Fibroblast of lung (primary cell): ENCODE data around the gene EBF4. TPM values are rescaled to one million over a fixed set of nuclear protein-coding genes. Genes with fewer than 3 reads are reported as not detected.

ENCODE experiments used
- DNase-seq, 2 donors: peaks; one replicate each; pipeline versions ENCODE4 v3.0.0 to v3.0.0-alpha.2; 2010; ENCODE audit warnings: low read depth in 2 of 2
- H2AFZ ChIP-seq: 2 replicates; pipeline ENCODE4 v1.5.1; 2012; ENCODE audit warnings: low read length, control low read depth, inconsistent platforms
- H3K27ac ChIP-seq: 2 replicates; pipeline ENCODE4 v1.5.1; 2011; ENCODE audit warnings: low read length, control low read depth; ENCODE audit not compliant: insufficient read depth
- H3K27me3 ChIP-seq: 2 replicates; pipeline ENCODE4 v1.5.1; 2011; ENCODE audit warnings: mild to moderate bottlenecking, low read length; ENCODE audit not compliant: control insufficient read depth, insufficient read depth
- H3K36me3 ChIP-seq: 2 replicates; pipeline ENCODE4 v1.5.1; 2011; ENCODE audit warnings: low read length; ENCODE audit not compliant: control insufficient read depth, insufficient read depth
- H3K4me1 ChIP-seq: 2 replicates; pipeline ENCODE4 v1.5.1; 2011; ENCODE audit warnings: low read length; ENCODE audit not compliant: control insufficient read depth, insufficient read depth; ENCODE audit errors: extremely low read depth
- H3K4me2 ChIP-seq: 2 replicates; pipeline ENCODE4 v1.5.1; 2011; ENCODE audit warnings: low read length, control low read depth; ENCODE audit not compliant: insufficient read depth; ENCODE audit errors: extremely low read depth
- H3K4me3 ChIP-seq, 4 experiments: fragments of 200-600 bp in 1 of 4; sonication (generic) in 1 of 4; replicated peaks in 1 of 4; 2 replicates each; pipeline ENCODE4 v1.5.1; 2011 to 2016; ENCODE audit warnings: low read length in 4 of 4, low read depth in 3 of 4, mild to moderate bottlenecking in 3 of 4, control low read depth in 2 of 4, inconsistent platforms in 1 of 4, mixed read lengths in 1 of 4; ENCODE audit not compliant: insufficient read depth in 1 of 4; ENCODE audit errors: control extremely low read depth in 1 of 4
- H3K79me2 ChIP-seq: 2 replicates; pipeline ENCODE4 v1.5.1; 2012; ENCODE audit warnings: mild to moderate bottlenecking, low read length, inconsistent platforms; ENCODE audit not compliant: control insufficient read depth, insufficient read depth
- H3K9ac ChIP-seq: 2 replicates; pipeline ENCODE4 v1.5.1; 2011; ENCODE audit warnings: mild to moderate bottlenecking, low read length, control low read depth; ENCODE audit not compliant: insufficient read depth
- H3K9me3 ChIP-seq: 2 replicates; pipeline ENCODE4 v1.5.1; 2012; ENCODE audit warnings: low read depth, low read length; ENCODE audit not compliant: control insufficient read depth, insufficient read depth
- H4K20me1 ChIP-seq: 2 replicates; pipeline ENCODE4 v1.5.1; 2011; ENCODE audit warnings: low read length; ENCODE audit not compliant: control insufficient read depth, insufficient read depth; ENCODE audit errors: extremely low read depth
- CTCF ChIP-seq, 2 donors: IDR thresholded peaks in 1 of 2; conservative IDR thresholded peaks in 1 of 2; 1 replicate in 1 of 2; 2 replicates in 1 of 2; pipeline ENCODE4 v1.5.1; 2011 to 2012; ENCODE audit warnings: low read length in 2 of 2, control low read depth in 1 of 2, inconsistent platforms in 1 of 2, low read depth in 1 of 2, mild to moderate bottlenecking in 1 of 2
- EZH2 ChIP-seq: IDR thresholded peaks from 2 replicates; pipeline ENCODE4 v1.5.1; 2012; ENCODE audit warnings: low read length, control low read depth, mild to moderate bottlenecking; ENCODE audit errors: missing control alignments
- polyA plus RNA-seq, 2 donors: library from polyadenylated mRNA; depleted of rRNA in 1 of 2; stranded (reverse) in 1 of 2; unstranded in 1 of 2; fragments of >200 nt; gene quantifications; 2 replicates each; pipeline ENCODE4 v1.2.1, GENCODE V29; 2011 to 2012; ENCODE audit warnings: missing spikeins in 1 of 2
- total RNA-seq: library from RNA; depleted of rRNA; stranded (reverse); fragments of >200 nt; gene quantifications from 2 replicates; pipeline ENCODE4 v1.2.1, GENCODE V29; 2014

The EBF4 gene
- total and polyA plus RNA-seq, 2 donors (not counting 1 experiment from before 2014, with no cell fraction given): 0.35 to 0.99 TPM

DNA sequence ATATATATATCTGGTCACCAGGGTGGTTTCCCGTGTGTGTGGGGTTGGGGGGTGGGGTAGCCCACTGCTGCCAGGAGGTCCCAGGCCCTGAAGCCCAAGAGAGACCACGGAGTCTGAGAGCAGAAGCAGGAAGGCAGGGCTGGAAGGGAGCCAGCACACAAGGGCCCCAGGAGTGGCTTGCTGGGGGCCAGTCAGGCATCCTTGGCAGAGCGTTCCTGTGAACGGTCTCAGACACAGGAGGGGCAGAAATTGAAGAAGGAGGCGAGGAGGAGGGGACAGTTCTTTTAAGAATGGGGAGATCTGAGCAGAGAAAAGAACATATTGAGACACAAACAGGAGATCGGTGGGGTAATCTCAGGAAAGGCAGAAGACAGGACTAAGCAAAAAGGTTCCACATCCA lies 1.9 kb upstream of the EBF4 start:
- no peak for DNase-seq
- Histone ChIP-seq H2AFZ (no peak overlapping the region), H3K4me1 (no peaks in the 10 kb centered on the region), H3K36me3 (no peaks in the 10 kb centered on the region), H3K4me3 (no peak overlapping the region), H4K20me1 (no peaks in the 10 kb centered on the region), H3K4me2 (no peak overlapping the region), H3K79me2 (no peaks in the 10 kb centered on the region), H3K9ac (no peak overlapping the region), H3K27ac (no peak overlapping the region), H3K27me3 (peaks cover 43% of the 10 kb centered on the region), H3K9me3 (no peaks in the 10 kb centered on the region)
- TF ChIP-seq EZH2 (no peak), CTCF (conservative IDR thresholded peaks at IDR 0.05 in 1 of 2, IDR thresholded peaks at IDR 0.05 in 1 of 2; ENCODE audit: low read depth in 1 of 2, low read length in 2 of 2) (no peak)

- Histone ChIP-seq H3K36me3 (no peaks in the 10 kb centered on the region), H4K20me1 (no peaks in the 10 kb centered on the region), H3K4me2 (no peak overlapping the region), H2AFZ (no peak overlapping the region), H3K79me2 (no peaks in the 10 kb centered on the region), H3K9me3 (no peaks in the 10 kb centered on the region), H3K4me1 (no peaks in the 10 kb centered on the region), H3K4me3 (no peak overlapping the region), H3K27me3 (peaks cover 43% of the 10 kb centered on the region), H3K9ac (no peak overlapping the region), H3K27ac (no peak overlapping the region)
- DNase-seq: no peak
- TF ChIP-seq CTCF (conservative IDR thresholded peaks at IDR 0.05 in 1 of 2, IDR thresholded peaks at IDR 0.05 in 1 of 2; ENCODE audit: low read depth in 1 of 2, low read length in 2 of 2): no peak
- no peak for TF ChIP-seq EZH2
These were observed 1.5 kb upstream of the EBF4 start for GRCh38 chr20:2691127-2691526.

- Histone ChIP-seq H3K9me3 (no peaks in the 10 kb centered on the region), H3K9ac (no peak overlapping the region), H3K27ac (no peak overlapping the region), H3K4me2 (no peak overlapping the region), H2AFZ (no peak overlapping the region), H3K4me1 (no peaks in the 10 kb centered on the region), H3K36me3 (no peaks in the 10 kb centered on the region), H3K79me2 (no peaks in the 10 kb centered on the region), H3K27me3 (peaks cover 43% of the 10 kb centered on the region), H3K4me3 (peak overlapping the region in 2 of 4 experiments; percentile 28 to 39), H4K20me1 (no peaks in the 10 kb centered on the region)
- DNase-seq: no peak
- TF ChIP-seq CTCF (conservative IDR thresholded peaks at IDR 0.05 in 1 of 2, IDR thresholded peaks at IDR 0.05 in 1 of 2; ENCODE audit: low read depth in 1 of 2, low read length in 2 of 2) (no peak), EZH2 (no peak)
These were observed 931 bp upstream of the EBF4 start for GRCh38 chr20:2691663-2692035.
